Measurements from ENCODE around the gene CRKL.

- no peak for TF ChIP-seq CTCF (IDR thresholded peaks at IDR 0.05)
- no peak for TF ChIP-seq POLR2A (IDR thresholded peaks at IDR 0.05)
These were observed 60.4 kb downstream of the CRKL start for GRCh38 chr22:20977516-20978170.

Data from adrenal gland (tissue), 5 donors.